ENCODE results near the gene TRPM7.

- TF ChIP-seq, protein P1, sequence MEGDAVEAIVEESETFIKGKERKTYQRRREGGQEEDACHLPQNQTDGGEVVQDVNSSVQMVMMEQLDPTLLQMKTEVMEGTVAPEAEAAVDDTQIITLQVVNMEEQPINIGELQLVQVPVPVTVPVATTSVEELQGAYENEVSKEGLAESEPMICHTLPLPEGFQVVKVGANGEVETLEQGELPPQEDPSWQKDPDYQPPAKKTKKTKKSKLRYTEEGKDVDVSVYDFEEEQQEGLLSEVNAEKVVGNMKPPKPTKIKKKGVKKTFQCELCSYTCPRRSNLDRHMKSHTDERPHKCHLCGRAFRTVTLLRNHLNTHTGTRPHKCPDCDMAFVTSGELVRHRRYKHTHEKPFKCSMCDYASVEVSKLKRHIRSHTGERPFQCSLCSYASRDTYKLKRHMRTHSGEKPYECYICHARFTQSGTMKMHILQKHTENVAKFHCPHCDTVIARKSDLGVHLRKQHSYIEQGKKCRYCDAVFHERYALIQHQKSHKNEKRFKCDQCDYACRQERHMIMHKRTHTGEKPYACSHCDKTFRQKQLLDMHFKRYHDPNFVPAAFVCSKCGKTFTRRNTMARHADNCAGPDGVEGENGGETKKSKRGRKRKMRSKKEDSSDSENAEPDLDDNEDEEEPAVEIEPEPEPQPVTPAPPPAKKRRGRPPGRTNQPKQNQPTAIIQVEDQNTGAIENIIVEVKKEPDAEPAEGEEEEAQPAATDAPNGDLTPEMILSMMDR (IDR thresholded peaks at IDR 0.05): no peak
- TF ChIP-seq EP300 (IDR thresholded peaks at IDR 0.05) (no peak), POLR2A (IDR thresholded peaks at IDR 0.05) (no peak)
Observed at GRCh38 chr15:50670115-50670514, 16.5 kb downstream of the TRPM7 start.

Measured in stomach (tissue), 4 donors.